Hepatocyte (in vitro differentiated cells): ENCODE measurements around the gene CBL. TPM values are rescaled to one million over a fixed set of nuclear protein-coding genes. Genes with fewer than 3 reads are reported as not detected.

Experiments used
- DNase-seq: peaks from one replicate; pipeline ENCODE4 v3.0.0-alpha.2; 2016; ENCODE audit warnings: low spot score
- H2AFZ ChIP-seq: fragments of 200-600 bp; sonication (generic); 2 replicates; pipeline ENCODE4 v1.6.0; 2016; ENCODE audit warnings: antibody characterized with exemption, mild to moderate bottlenecking
- H3K27ac ChIP-seq: fragments of 200-600 bp; sonication (generic); 2 replicates; pipeline ENCODE4 v1.5.1; 2016; ENCODE audit warnings: mild to moderate bottlenecking
- H3K27me3 ChIP-seq: fragments of 200-600 bp; sonication (generic); 2 replicates; pipeline ENCODE4 v1.6.1; 2016
- H3K36me3 ChIP-seq: fragments of 200-600 bp; sonication (generic); replicated peaks from 2 replicates; pipeline ENCODE4 v1.5.1; 2016; ENCODE audit warnings: low read depth; ENCODE audit not compliant: insufficient read depth
- H3K4me1 ChIP-seq: fragments of 200-600 bp; sonication (generic); 2 replicates; pipeline ENCODE4 v1.5.1; 2016; ENCODE audit warnings: mild to moderate bottlenecking, moderate library complexity; ENCODE audit not compliant: insufficient read depth
- H3K4me2 ChIP-seq: fragments of 200-600 bp; sonication (generic); 2 replicates; pipeline ENCODE4 v1.6.0; 2016
- H3K4me3 ChIP-seq: fragments of 200-600 bp; sonication (generic); 2 replicates; pipeline ENCODE4 v1.5.1; 2016; ENCODE audit warnings: mild to moderate bottlenecking
- H3K79me2 ChIP-seq: fragments of 200-600 bp; sonication (generic); 2 replicates; pipeline ENCODE4 v1.6.0; 2017; ENCODE audit warnings: mild to moderate bottlenecking
- H3K9me2 ChIP-seq: fragments of 200-600 bp; sonication (generic); replicated peaks from 2 replicates; pipeline ENCODE4 v1.6.0; 2017; ENCODE audit warnings: mild to moderate bottlenecking; ENCODE audit not compliant: insufficient read depth
- H3K9me3 ChIP-seq: fragments of 200-600 bp; sonication (generic); 2 replicates; pipeline ENCODE4 v1.5.1; 2016; ENCODE audit warnings: low read depth, mild to moderate bottlenecking
- H4K20me1 ChIP-seq: fragments of 200-600 bp; sonication (generic); 2 replicates; pipeline ENCODE4 v1.6.0; 2016; ENCODE audit warnings: mild to moderate bottlenecking; ENCODE audit not compliant: insufficient read depth, poor library complexity, severe bottlenecking
- CTCF ChIP-seq: fragments of 200-600 bp; sonication (generic); IDR thresholded peaks from 2 replicates; pipeline ENCODE4 v1.5.1; 2016; ENCODE audit warnings: antibody characterized with exemption, mild to moderate bottlenecking; ENCODE audit not compliant: poor library complexity
- EZH2 ChIP-seq: fragments of 200-600 bp; sonication (generic); IDR thresholded peaks from 2 replicates; pipeline ENCODE4 v1.6.1; 2016; ENCODE audit warnings: antibody characterized with exemption, mild to moderate bottlenecking, borderline replicate concordance
- EZH2phosphoT487 ChIP-seq: fragments of 200-600 bp; sonication (generic); IDR thresholded peaks from one replicate; pipeline ENCODE4 v1.6.1; 2018; ENCODE audit warnings: antibody characterized with exemption, mild to moderate bottlenecking, low read depth, moderate library complexity; ENCODE audit not compliant: unreplicated experiment, severe bottlenecking
- WGBS: methylation state at CpG from one replicate; pipeline ENCODE4 v1.1.6; 2016; ENCODE audit warnings: low lambda C conversion rate; ENCODE audit errors: missing lambda C conversion rate; 5-methylcytosine and 5-hydroxymethylcytosine counted together
- polyA plus RNA-seq: library from polyadenylated mRNA; unstranded; fragments of >200 nt; fragmentation: Nextera tagmentation; extraction: Ambion mirVana; gene quantifications from 2 replicates; pipeline ENCODE4 v1.2.1, GENCODE V29; 2016
- total RNA-seq: library from RNA; depleted of rRNA; stranded (reverse); fragments of >200 nt; gene quantifications from 2 replicates; pipeline ENCODE4 v1.2.3, GENCODE V29; 2014

The CBL gene
- total and polyA plus RNA-seq, 2 experiments from 2014 or later: 6.6 to 15.6 TPM

GRCh38 chr11:119229741-119230140, 23.6 kb downstream of the CBL start:
- no peak for DNase-seq
- TF ChIP-seq EZH2phosphoT487 (no peak), CTCF (no peak), EZH2 (no peak)
- no peak overlapping the region for H3K4me2 ChIP-seq
- H3K4me3 ChIP-seq: no peak overlapping the region
- no peaks in the 10 kb centered on the region for H3K9me3 ChIP-seq
- WGBS: 85% methylated on average over 4 of the region's 4 CpGs
- H3K4me1 ChIP-seq: no peaks in the 10 kb centered on the region
- no peaks in the 10 kb centered on the region for H3K36me3 ChIP-seq
- no peak overlapping the region for H2AFZ ChIP-seq
- no peaks in the 10 kb centered on the region for H3K27me3 ChIP-seq
- no peak overlapping the region for H3K27ac ChIP-seq
- no peaks in the 10 kb centered on the region for H3K9me2 ChIP-seq
- H4K20me1 ChIP-seq: no peaks in the 10 kb centered on the region
- H3K79me2 ChIP-seq: peaks cover 74% of the 10 kb centered on the region

- H3K9me3 ChIP-seq: no peaks in the 10 kb centered on the region
- no peak overlapping the region for H3K4me3 ChIP-seq
- no peaks in the 10 kb centered on the region for H3K4me1 ChIP-seq
- DNase-seq: no peak
- H3K36me3 ChIP-seq: no peaks in the 10 kb centered on the region
- no peak for TF ChIP-seq EZH2
- TF ChIP-seq CTCF: no peak
- no peak for TF ChIP-seq EZH2phosphoT487
- H3K9me2 ChIP-seq: no peaks in the 10 kb centered on the region
- peaks cover 4% of the 10 kb centered on the region for H4K20me1 ChIP-seq
- H3K27ac ChIP-seq: no peak overlapping the region
- H3K4me2 ChIP-seq: no peak overlapping the region
- no peaks in the 10 kb centered on the region for H3K27me3 ChIP-seq
- peaks cover 48% of the 10 kb centered on the region for H3K79me2 ChIP-seq
- H2AFZ ChIP-seq: no peak overlapping the region
Measured at GRCh38 chr11:119236490-119236889, 30.4 kb downstream of the CBL start.

- H3K4me2 ChIP-seq: no peak overlapping the region
- no peak overlapping the region for H3K27ac ChIP-seq
- no peaks in the 10 kb centered on the region for H3K36me3 ChIP-seq
- H3K79me2 ChIP-seq: peaks cover 46% of the 10 kb centered on the region
- H3K9me3 ChIP-seq: no peaks in the 10 kb centered on the region
- peaks cover 4% of the 10 kb centered on the region for H4K20me1 ChIP-seq
- no peak overlapping the region for H3K4me3 ChIP-seq
- H3K27me3 ChIP-seq: no peaks in the 10 kb centered on the region
- DNase-seq: no peak
- TF ChIP-seq CTCF (no peak), EZH2 (no peak), EZH2phosphoT487 (no peak)
- no peaks in the 10 kb centered on the region for H3K9me2 ChIP-seq
- no peak overlapping the region for H2AFZ ChIP-seq
- no peaks in the 10 kb centered on the region for H3K4me1 ChIP-seq
- WGBS: 69% methylated on average over 1 of the region's 1 CpG
Measured at GRCh38 chr11:119236891-119237290, 30.8 kb downstream of the CBL start.

DNA sequence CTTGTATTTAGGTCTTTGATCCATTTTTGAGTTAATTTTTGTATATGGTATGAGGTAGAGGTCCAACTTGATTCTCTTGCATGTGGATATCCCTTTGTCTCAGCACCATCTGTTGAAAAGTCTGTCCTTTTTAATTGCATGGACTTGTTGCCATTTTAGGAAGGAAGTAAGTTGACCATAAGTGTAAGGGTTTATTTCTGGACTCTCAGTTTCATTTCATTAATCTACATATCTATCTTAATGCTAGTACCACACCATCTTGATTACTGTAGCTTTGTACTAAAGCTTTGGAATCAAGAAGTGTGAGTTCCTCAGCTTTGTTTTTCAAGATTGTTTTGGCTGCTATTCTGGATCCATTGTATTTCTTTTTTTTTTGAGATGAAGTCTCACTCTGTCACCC, 31.4 kb downstream of the CBL start:
- Histone ChIP-seq H3K9me3 (no peaks in the 10 kb centered on the region), H3K4me2 (no peak overlapping the region), H3K4me3 (no peak overlapping the region), H3K27ac (no peak overlapping the region), H3K27me3 (no peaks in the 10 kb centered on the region), H3K4me1 (no peaks in the 10 kb centered on the region), H3K9me2 (no peaks in the 10 kb centered on the region), H3K36me3 (no peaks in the 10 kb centered on the region), H3K79me2 (peaks cover 45% of the 10 kb centered on the region), H4K20me1 (peaks cover 4% of the 10 kb centered on the region), H2AFZ (no peak overlapping the region)
- no peak for TF ChIP-seq CTCF
- no peak for TF ChIP-seq EZH2phosphoT487
- no peak for TF ChIP-seq EZH2
- no peak for DNase-seq
